ENCODE measurements around the gene ZNF367.

Gene ZNF367

GRCh38 chr9:96436456-96437126, 18.4 kb upstream of the ZNF367 start:
- DNase-seq = no peak

- no peak for DNase-seq
Measured at GRCh38 chr9:96436063-96436455, 17.9 kb upstream of the ZNF367 start.

- DNase-seq = no peak
Measured at GRCh38 chr9:96435345-96435744, 17.2 kb upstream of the ZNF367 start.

GRCh38 chr9:96430377-96430776, 12.2 kb upstream of the ZNF367 start:
- DNase-seq = no peak

GRCh38 chr9:96429732-96430131, 11.6 kb upstream of the ZNF367 start:
- no peak for DNase-seq

GRCh38 chr9:96425500-96426169, 7.5 kb upstream of the ZNF367 start:
- DNase-seq = no peak

GRCh38 chr9:96423985-96424336, 5.8 kb upstream of the ZNF367 start:
- no peak for DNase-seq

GRCh38 chr9:96423322-96423984, 5.3 kb upstream of the ZNF367 start:
- DNase-seq = no peak

- DNase-seq = no peak
Measured at GRCh38 chr9:96420468-96421219, 2.5 kb upstream of the ZNF367 start.

- no peak for DNase-seq
Measured at GRCh38 chr9:96419691-96419969, 1.5 kb upstream of the ZNF367 start.

GRCh38 chr9:96418920-96419690, 935 bp upstream of the ZNF367 start:
- DNase-seq = peak; percentile 70

- no peak for DNase-seq
Measured at GRCh38 chr9:96417661-96418082, 498 bp downstream of the ZNF367 start.

- DNase-seq = peak; percentile 82
Measured at GRCh38 chr9:96417051-96417586, 1.1 kb downstream of the ZNF367 start.

GRCh38 chr9:96413302-96414221, 4.6 kb downstream of the ZNF367 start:
- peak; percentile 73 for DNase-seq

GRCh38 chr9:96412174-96412913, 5.8 kb downstream of the ZNF367 start:
- no peak for DNase-seq

GRCh38 chr9:96411129-96411838, 6.9 kb downstream of the ZNF367 start:
- no peak for DNase-seq

- no peak for DNase-seq
Measured at GRCh38 chr9:96408409-96409280, 9.5 kb downstream of the ZNF367 start.

- no peak for DNase-seq
Measured at GRCh38 chr9:96400132-96400910, 17.8 kb downstream of the ZNF367 start.
